ENCODE measurements around the gene HDAC4. TPM values are rescaled to one million over a fixed set of nuclear protein-coding genes. Genes with fewer than 3 reads are reported as not detected.

The HDAC4 gene
- total and polyA plus RNA-seq, 9 of the 15 experiments (the other 6 are each of a cell fraction or from before 2014, with no cell fraction given), result 0.11 to 20.2 (median 4.0) TPM

DNA sequence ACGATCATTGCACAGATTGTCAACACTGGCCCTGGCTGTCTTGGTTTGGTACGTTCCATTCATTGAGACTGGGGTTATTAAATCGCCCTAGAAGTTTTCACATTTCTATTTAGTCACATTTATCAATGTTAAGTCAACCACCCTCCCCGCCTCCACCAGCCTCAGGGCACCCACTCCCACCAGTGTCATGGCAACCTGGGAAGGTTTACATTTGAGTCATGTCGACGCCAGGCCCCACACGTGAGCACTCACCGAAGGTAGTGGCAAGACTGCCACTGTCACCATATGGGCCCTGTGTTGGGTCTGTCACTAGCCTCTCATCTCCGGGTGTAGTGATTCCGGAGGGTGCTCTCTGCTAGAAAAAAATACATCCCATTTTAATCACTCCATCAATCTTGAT lies 358.8 kb downstream of the HDAC4 start (continued):
- TF ChIP-seq, protein P1, sequence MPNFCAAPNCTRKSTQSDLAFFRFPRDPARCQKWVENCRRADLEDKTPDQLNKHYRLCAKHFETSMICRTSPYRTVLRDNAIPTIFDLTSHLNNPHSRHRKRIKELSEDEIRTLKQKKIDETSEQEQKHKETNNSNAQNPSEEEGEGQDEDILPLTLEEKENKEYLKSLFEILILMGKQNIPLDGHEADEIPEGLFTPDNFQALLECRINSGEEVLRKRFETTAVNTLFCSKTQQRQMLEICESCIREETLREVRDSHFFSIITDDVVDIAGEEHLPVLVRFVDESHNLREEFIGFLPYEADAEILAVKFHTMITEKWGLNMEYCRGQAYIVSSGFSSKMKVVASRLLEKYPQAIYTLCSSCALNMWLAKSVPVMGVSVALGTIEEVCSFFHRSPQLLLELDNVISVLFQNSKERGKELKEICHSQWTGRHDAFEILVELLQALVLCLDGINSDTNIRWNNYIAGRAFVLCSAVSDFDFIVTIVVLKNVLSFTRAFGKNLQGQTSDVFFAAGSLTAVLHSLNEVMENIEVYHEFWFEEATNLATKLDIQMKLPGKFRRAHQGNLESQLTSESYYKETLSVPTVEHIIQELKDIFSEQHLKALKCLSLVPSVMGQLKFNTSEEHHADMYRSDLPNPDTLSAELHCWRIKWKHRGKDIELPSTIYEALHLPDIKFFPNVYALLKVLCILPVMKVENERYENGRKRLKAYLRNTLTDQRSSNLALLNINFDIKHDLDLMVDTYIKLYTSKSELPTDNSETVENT (CRISPR knock-in tag; IDR thresholded peaks at IDR 0.05), result no peak
- TF ChIP-seq, protein P2, sequence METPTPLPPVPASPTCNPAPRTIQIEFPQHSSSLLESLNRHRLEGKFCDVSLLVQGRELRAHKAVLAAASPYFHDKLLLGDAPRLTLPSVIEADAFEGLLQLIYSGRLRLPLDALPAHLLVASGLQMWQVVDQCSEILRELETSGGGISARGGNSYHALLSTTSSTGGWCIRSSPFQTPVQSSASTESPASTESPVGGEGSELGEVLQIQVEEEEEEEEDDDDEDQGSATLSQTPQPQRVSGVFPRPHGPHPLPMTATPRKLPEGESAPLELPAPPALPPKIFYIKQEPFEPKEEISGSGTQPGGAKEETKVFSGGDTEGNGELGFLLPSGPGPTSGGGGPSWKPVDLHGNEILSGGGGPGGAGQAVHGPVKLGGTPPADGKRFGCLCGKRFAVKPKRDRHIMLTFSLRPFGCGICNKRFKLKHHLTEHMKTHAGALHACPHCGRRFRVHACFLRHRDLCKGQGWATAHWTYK (CRISPR knock-in tag; IDR thresholded peaks at IDR 0.05), result no peak
- TF ChIP-seq SNRNP70 (optimal IDR thresholded peaks at IDR 0.05; ENCODE audit: low read depth, low read length), result no peak
- TF ChIP-seq MTF1 (CRISPR knock-in tag; IDR thresholded peaks at IDR 0.05; ENCODE audit: borderline replicate concordance), result no peak

DNA sequence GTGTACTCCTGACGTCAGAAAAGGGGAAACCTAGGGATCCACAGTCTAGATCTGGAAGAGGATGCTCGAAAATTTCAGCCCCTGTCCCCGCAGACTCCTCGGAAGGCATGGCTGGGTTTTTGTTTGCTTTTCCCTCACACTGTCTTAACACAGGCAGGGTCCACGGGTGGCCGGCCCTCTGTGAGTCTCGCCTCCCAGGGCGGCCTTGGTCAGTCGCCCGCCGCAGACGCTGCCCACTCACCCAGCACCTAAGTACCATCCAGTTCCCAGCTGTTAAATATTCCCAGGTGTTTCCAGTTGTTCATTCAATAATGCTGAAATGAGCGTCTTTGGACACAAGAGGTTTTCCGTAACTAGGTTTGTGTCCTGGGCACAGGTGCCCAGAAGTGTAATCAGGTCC lies 359.8 kb downstream of the HDAC4 start:
- in situ Hi-C loops (cut with MboI) (no loop called here), intact Hi-C loops (cut with micrococcal nuclease) (no loop called here)
- H3K4me1 ChIP-seq (replicated peaks in 1 of 2; ENCODE audit: control insufficient read depth in 2 of 2, insufficient read depth in 2 of 2, low read length in 2 of 2), result no peaks in the 10 kb centered on the region; a peak in 2 of 5 replicates
- no peak for FAIRE-seq
- H2AFZ ChIP-seq (ENCODE audit: low read depth, low read length), result no peak overlapping the region
- no peaks in the 10 kb centered on the region for H3K79me2 ChIP-seq (ENCODE audit: control insufficient read depth, insufficient read depth, low read length)
- no peaks in the 10 kb centered on the region; the same call in 1 of the 2 replicates for H4K20me1 ChIP-seq (replicated peaks; ENCODE audit: control insufficient read depth, insufficient read depth, low read length)
- H3K36me3 ChIP-seq (ENCODE audit: control insufficient read depth, insufficient read depth, low read length), result no peaks in the 10 kb centered on the region
- H3K4me2 ChIP-seq (ENCODE audit: insufficient read depth, low read length), result no peak overlapping the region
- no TSS peak for BruUV-seq (replicated peaks)
- DNase-seq (ENCODE audit: extremely low read depth in 1 of 4, low spot score in 3 of 4), result no peak
- CTCF ChIA-PET (ENCODE audit: low intra/inter-chr PET ratio), result no interaction called here
- H3K9ac ChIP-seq (ENCODE audit: insufficient read depth in 1 of 2, low read depth in 2 of 2, low read length in 2 of 2), result no peak overlapping the region
- H3K9me3 ChIP-seq (replicated peaks; ENCODE audit: control insufficient read depth, insufficient read depth, low read depth, low read length), result no peaks in the 10 kb centered on the region
- POLR2A ChIA-PET, result no interaction called here
- H3K27ac ChIP-seq (ENCODE audit: extremely low read depth, low read depth, low read length), result no peak overlapping the region
- peaks cover 12 to 64% of the 10 kb centered on the region in 2 experiments; a peak in 3 of 5 replicates for H3K27me3 ChIP-seq (ENCODE audit: control insufficient read depth in 2 of 2, insufficient read depth in 2 of 2, low read length in 2 of 2)
- 2% methylated on average over 7 of the region's 14 CpGs for WGBS (ENCODE audit: insufficient coverage, low coverage, missing lambda C conversion rate)
- H3K9me1 ChIP-seq (ENCODE audit: control insufficient read depth, insufficient read depth, low read length), result no peaks in the 10 kb centered on the region
- H3K4me3 ChIP-seq, result no peak overlapping the region
- no peak for ATAC-seq
- TF ChIP-seq SMAD1 (IDR thresholded peaks at IDR 0.05; ENCODE audit: low read depth, low read length, partially characterized antibody), result no peak
- TF ChIP-seq TARDBP (IDR thresholded peaks at IDR 0.05), result no peak
- TF ChIP-seq ZNF311 (CRISPR knock-in tag; IDR thresholded peaks at IDR 0.05), result no peak
- no peak for TF ChIP-seq ZSCAN29 (IDR thresholded peaks at IDR 0.05)
- no peak for TF ChIP-seq SAFB (IDR thresholded peaks at IDR 0.05; ENCODE audit: borderline replicate concordance, low read depth, low read length)
- TF ChIP-seq, protein P3, sequence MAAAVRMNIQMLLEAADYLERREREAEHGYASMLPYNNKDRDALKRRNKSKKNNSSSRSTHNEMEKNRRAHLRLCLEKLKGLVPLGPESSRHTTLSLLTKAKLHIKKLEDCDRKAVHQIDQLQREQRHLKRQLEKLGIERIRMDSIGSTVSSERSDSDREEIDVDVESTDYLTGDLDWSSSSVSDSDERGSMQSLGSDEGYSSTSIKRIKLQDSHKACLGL (CRISPR knock-in tag; IDR thresholded peaks at IDR 0.05; ENCODE audit: borderline replicate concordance, poor library complexity, severe bottlenecking), result no peak
- TF ChIP-seq, protein P4, sequence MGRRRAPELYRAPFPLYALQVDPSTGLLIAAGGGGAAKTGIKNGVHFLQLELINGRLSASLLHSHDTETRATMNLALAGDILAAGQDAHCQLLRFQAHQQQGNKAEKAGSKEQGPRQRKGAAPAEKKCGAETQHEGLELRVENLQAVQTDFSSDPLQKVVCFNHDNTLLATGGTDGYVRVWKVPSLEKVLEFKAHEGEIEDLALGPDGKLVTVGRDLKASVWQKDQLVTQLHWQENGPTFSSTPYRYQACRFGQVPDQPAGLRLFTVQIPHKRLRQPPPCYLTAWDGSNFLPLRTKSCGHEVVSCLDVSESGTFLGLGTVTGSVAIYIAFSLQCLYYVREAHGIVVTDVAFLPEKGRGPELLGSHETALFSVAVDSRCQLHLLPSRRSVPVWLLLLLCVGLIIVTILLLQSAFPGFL (CRISPR knock-in tag; IDR thresholded peaks at IDR 0.05), result no peak
- TF ChIP-seq, protein P5, sequence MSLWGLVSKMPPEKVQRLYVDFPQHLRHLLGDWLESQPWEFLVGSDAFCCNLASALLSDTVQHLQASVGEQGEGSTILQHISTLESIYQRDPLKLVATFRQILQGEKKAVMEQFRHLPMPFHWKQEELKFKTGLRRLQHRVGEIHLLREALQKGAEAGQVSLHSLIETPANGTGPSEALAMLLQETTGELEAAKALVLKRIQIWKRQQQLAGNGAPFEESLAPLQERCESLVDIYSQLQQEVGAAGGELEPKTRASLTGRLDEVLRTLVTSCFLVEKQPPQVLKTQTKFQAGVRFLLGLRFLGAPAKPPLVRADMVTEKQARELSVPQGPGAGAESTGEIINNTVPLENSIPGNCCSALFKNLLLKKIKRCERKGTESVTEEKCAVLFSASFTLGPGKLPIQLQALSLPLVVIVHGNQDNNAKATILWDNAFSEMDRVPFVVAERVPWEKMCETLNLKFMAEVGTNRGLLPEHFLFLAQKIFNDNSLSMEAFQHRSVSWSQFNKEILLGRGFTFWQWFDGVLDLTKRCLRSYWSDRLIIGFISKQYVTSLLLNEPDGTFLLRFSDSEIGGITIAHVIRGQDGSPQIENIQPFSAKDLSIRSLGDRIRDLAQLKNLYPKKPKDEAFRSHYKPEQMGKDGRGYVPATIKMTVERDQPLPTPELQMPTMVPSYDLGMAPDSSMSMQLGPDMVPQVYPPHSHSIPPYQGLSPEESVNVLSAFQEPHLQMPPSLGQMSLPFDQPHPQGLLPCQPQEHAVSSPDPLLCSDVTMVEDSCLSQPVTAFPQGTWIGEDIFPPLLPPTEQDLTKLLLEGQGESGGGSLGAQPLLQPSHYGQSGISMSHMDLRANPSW (CRISPR knock-in tag; IDR thresholded peaks at IDR 0.05), result no peak
- TF ChIP-seq DIDO1 (tag; IDR thresholded peaks at IDR 0.05; ENCODE audit: low read depth), result no peak
- no peak for TF ChIP-seq BRD9 (IDR thresholded peaks at IDR 0.05; ENCODE audit: low read depth, partially characterized antibody)
